Inferior parietal cortex (tissue), 1 donor: Measurements from ENCODE around the gene HECW1.

Source experiments
- DNase-seq: peaks from one replicate; pipeline ENCODE4 v3.0.0-alpha.2; 2016; ENCODE audit errors: extremely low spot score

Gene HECW1

GRCh38 chr7:43372676-43373355 lies 260.4 kb downstream of the HECW1 start:
- no peak for DNase-seq

- DNase-seq = no peak
Measured at GRCh38 chr7:43377196-43377960, 264.9 kb downstream of the HECW1 start.

- DNase-seq = no peak
Measured at GRCh38 chr7:43379210-43379609, 266.8 kb downstream of the HECW1 start.

- no peak for DNase-seq
Measured at GRCh38 chr7:43384616-43385308, 272.3 kb downstream of the HECW1 start.

- DNase-seq = no peak
Measured at GRCh38 chr7:43385309-43385680, 272.8 kb downstream of the HECW1 start.

- no peak for DNase-seq
Measured at GRCh38 chr7:43385856-43386255, 273.4 kb downstream of the HECW1 start.

GRCh38 chr7:43387932-43388331 lies 275.5 kb downstream of the HECW1 start:
- DNase-seq = no peak

GRCh38 chr7:43390576-43390975 lies 278.1 kb downstream of the HECW1 start:
- DNase-seq = no peak

- DNase-seq = no peak
Measured at GRCh38 chr7:43391518-43391917, 279.1 kb downstream of the HECW1 start.

GRCh38 chr7:43392638-43393330 lies 280.3 kb downstream of the HECW1 start:
- DNase-seq = no peak

GRCh38 chr7:43394441-43395130 lies 282.1 kb downstream of the HECW1 start:
- DNase-seq = no peak

- DNase-seq = no peak
Measured at GRCh38 chr7:43395351-43395750, 282.9 kb downstream of the HECW1 start.

- DNase-seq = no peak
Measured at GRCh38 chr7:43396187-43396740, 283.8 kb downstream of the HECW1 start.

- no peak for DNase-seq
Measured at GRCh38 chr7:43398831-43399230, 286.4 kb downstream of the HECW1 start.

GRCh38 chr7:43405948-43406347 lies 293.5 kb downstream of the HECW1 start:
- no peak for DNase-seq

GRCh38 chr7:43406961-43407360 lies 294.5 kb downstream of the HECW1 start:
- DNase-seq = no peak

- no peak for DNase-seq
Measured at GRCh38 chr7:43408981-43409380, 296.5 kb downstream of the HECW1 start.

- DNase-seq = no peak
Measured at GRCh38 chr7:43417455-43417854, 305.0 kb downstream of the HECW1 start.

GRCh38 chr7:43430411-43430810 lies 318.0 kb downstream of the HECW1 start:
- DNase-seq = no peak

GRCh38 chr7:43431020-43431595 lies 318.7 kb downstream of the HECW1 start:
- no peak for DNase-seq

GRCh38 chr7:43433639-43434038 lies 321.2 kb downstream of the HECW1 start:
- no peak for DNase-seq
